T-helper 9 cell (primary cell): ENCODE data around the gene RAB3IP.
"Not testable (repeated sequence)": the region's sequence is repeated elsewhere in the genome, so short reads cannot be mapped to it uniquely, and the experiment has no call there.

Source experiments
- DNase-seq: peaks from one replicate; pipeline ENCODE4 v3.0.0-alpha.2; 2020

The RAB3IP gene

DNA sequence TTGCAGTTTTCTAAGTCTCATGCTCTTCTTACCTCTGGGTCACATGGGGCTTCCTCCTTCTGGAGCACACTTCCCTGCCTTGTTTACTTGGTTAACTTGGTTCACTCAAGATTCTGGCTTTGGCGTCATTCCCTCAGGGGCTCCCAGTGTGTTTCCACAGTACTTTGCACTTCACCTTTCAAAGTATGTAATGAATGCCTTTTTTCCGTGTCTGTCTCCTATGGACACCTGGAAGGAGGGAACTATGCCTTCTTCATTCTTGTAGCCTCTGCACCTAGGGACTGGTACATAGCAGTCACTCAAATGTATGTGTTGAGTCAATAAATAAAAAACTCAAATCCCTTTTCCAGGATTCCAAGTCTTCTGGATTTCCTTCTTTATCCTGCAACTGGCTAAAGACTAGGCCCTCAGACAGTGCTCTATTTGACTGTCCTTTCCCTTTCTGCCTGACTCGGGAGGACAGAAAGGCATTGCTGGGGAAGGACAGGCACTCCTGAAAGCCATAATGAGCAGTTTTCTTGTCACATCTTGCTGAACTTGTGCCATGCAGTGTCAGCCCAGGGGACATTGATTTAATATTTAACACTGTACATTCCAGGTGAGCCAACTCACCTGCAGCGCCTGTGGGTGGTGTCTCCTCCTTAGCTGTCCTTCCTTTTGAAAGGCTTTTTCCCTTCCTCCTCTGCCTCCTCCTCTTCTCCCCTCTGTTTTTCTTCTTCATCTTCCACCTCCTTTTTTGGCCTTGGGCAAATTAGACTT, 99.2 kb downstream of the RAB3IP start:
- no peak for DNase-seq

DNA sequence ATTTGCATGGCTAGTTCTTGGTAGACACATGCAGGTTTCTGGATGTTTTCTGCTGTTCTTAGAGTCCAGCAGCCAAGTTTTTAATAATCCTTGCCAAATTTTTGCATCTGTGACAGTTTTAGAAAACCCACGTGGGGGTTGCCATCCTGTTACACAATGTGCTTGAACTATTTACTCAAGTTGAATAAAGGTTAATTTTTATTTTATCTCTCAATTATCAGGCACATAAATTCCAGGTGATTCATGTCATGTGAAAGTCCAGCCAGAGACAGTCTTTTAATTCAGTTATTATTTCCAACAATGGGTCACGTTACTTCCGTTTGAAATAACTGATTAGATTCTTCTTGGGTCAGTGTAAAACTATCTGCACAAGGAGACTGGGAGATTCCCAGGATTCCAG, 102.1 kb downstream of the RAB3IP start:
- no peak for DNase-seq

- no peak for DNase-seq
Observed at GRCh38 chr12:69843608-69844007, 104.9 kb downstream of the RAB3IP start.

DNA sequence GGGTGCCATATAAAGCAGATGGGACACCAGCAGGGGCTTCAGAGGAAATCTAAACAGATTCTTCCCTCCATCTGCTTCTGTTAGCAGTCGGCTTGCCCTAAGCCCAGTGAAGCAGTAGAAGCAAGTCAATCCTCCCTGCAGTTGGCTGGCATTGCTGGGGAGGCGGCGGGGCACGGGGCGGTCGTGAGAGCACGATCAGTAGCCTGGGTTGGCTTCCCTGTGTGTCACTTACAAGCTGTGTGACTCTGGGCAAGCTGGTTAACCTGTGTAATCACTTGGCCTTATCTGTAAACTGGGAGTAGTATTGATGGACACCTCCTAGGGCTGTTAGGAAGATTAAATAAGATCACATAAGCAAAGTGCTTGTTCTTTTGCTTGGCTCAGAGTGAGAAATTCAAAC, 105.8 kb downstream of the RAB3IP start:
- DNase-seq = no peak

DNA sequence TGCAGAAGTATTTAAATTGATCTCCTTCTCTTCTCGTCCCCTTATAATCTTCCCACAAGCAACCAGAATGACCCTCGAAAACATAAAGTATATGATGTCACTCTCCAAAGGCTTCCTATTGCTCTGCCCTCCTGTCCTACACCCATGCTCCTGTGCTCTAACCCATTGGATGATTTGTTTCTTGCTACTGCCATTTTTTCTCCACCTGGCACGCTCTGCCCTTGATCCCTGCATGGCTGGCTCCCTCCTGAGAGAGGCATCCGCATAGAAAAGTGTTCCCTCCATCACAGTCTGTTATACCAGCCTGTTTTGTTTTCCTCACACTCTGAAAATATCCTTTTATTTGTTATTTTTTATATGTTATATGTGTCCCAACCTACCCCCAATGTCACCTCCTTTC, 106.2 kb downstream of the RAB3IP start:
- no peak for DNase-seq

DNA sequence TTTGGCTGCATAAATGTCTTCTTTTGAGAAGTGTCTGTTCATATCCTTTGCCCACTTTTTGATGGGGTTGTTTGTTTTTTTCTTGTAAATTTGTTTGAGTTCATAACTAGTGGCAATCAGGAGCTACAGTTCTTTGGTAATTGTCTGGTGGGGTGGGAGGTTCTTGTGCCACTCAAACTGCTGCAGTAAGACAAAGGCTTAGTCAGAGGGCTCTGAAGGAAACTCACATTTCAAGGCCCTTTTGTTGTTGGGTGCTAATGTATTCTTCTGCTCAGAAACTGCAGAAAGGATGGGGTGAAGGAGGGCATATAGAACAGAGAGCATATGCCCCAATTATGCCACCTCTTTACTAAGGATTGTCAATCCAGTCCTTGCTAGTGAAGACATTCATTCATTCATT, 108.3 kb downstream of the RAB3IP start:
- DNase-seq = no peak

- no peak for DNase-seq
Observed at GRCh38 chr12:69851976-69852375, 113.3 kb downstream of the RAB3IP start.

DNA sequence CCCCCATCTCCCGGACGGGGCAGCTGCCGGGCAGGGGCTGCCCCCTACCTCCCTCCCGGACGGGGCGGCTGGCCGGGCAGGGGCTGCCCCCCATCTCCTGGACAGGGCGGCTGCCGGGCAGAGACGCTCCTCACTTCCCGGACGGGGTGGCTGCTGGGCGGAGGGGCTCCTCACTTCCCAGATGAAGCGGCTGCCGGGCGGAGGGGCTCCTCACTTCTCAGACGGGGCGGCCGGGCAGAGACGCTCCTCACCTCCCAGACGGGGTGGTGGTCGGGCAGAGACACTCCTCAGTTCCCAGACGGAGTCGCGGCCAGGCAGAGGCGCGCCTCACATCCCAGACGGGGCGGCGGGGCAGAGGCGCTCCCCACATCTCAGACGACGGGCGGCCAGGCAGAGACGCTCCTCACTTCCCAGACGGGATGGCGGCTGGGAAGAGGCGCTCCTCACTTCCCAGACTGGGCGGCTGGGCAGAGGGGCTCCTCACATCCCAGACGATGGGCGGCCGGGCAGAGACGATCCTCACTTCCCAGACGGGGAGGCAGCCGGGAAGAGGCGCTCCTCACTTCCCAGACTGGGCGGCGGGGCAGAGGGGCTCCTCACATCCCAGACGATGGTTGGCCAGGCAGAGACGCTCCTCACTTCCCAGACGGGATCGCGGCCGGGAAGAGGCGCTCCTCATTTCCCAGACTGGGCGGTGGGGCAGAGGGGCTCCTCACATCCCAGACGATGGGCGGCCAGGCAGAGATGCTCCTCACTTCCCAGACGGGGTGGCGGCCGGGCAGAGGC, 114.7 kb downstream of the RAB3IP start:
- DNase-seq = not testable (repeated sequence)

DNA sequence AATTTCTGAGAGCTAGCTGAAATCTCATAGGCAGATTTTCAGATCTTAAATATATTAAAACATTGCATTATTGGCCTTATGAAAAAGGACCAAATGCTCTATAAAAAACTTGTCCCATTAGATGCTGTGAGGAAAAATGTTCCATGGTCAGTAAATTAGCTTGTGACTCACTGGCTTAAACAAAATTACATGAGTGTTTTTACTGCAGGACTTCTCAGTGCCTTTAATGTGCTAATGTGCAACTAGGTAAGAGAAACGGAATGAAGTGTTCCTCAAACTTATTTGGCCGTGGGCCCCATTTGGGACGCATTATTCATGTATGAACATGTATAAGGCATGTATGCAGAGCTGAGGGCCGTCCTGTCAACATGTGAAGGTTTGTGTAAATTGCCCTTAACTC, 128.0 kb downstream of the RAB3IP start:
- no peak for DNase-seq

DNA sequence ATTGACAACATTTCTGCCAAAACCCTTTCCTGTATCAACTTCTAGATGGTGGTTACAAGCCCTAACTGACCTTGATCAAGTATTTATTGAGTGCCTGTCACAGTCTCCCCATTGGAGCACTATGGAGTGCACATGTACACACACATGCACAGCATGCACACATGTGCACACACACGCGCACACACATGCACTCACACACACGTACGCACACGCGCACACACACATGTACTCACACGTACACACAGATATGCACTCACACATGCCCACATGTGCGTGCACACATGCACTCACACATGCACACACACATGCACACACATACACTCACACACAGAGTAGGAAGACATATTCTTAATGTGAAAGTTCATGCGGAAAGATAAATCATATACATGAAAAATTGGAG, 130.0 kb downstream of the RAB3IP start:
- no peak for DNase-seq

DNA sequence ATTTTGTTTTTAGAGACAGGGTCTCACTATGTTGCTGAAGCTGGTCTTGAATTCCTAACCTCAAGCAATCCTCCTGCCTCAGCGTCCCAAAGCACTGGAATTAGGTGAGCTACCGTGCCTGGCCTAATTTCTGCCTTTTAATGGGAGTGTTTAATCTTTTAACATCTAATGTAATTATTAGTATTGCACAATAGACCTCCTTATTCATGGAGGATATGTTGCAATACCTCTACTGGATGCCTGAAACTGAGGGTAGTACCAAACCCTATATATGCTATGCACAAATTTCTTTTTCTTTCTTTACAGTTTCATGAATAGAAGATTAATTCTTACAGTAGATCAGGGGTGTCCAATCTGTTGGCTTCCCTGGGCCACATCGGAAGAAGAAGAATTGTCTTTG, 134.1 kb downstream of the RAB3IP start:
- no peak for DNase-seq
